Putamen (tissue), 1 donor: ENCODE data around the gene TRIM9.

ENCODE experiments used
- DNase-seq: peaks from one replicate; pipeline ENCODE4 v3.0.0-alpha.2; 2016; ENCODE audit warnings: low spot score

TRIM9 gene

GRCh38 chr14:51093371-51094281 is 1.3 kb downstream of the TRIM9 start:
- peak; percentile 67 for DNase-seq

- DNase-seq = no peak
Observed at GRCh38 chr14:51092965-51093364, 1.9 kb downstream of the TRIM9 start.

GRCh38 chr14:51089278-51089677 is 5.6 kb downstream of the TRIM9 start:
- DNase-seq = no peak

- DNase-seq = no peak
Observed at GRCh38 chr14:51087031-51087441, 7.9 kb downstream of the TRIM9 start.

GRCh38 chr14:51086044-51086443 is 8.9 kb downstream of the TRIM9 start:
- DNase-seq = no peak

- no peak for DNase-seq
Observed at GRCh38 chr14:51084962-51085361, 9.9 kb downstream of the TRIM9 start.

- no peak for DNase-seq
Observed at GRCh38 chr14:51084507-51084906, 10.4 kb downstream of the TRIM9 start.

GRCh38 chr14:51082349-51082748 is 12.6 kb downstream of the TRIM9 start:
- no peak for DNase-seq

GRCh38 chr14:51081712-51082111 is 13.2 kb downstream of the TRIM9 start:
- no peak for DNase-seq

GRCh38 chr14:51081209-51081608 is 13.7 kb downstream of the TRIM9 start:
- no peak for DNase-seq

- DNase-seq = no peak
Observed at GRCh38 chr14:51080645-51081044, 14.3 kb downstream of the TRIM9 start.

GRCh38 chr14:51079489-51079888 is 15.4 kb downstream of the TRIM9 start:
- DNase-seq = no peak

GRCh38 chr14:51079085-51079484 is 15.8 kb downstream of the TRIM9 start:
- DNase-seq = no peak

- DNase-seq = peak; percentile 65
Observed at GRCh38 chr14:51074701-51075385, 20.1 kb downstream of the TRIM9 start.

GRCh38 chr14:51073731-51074130 is 21.2 kb downstream of the TRIM9 start:
- DNase-seq = no peak

- DNase-seq = no peak
Observed at GRCh38 chr14:51072976-51073375, 21.9 kb downstream of the TRIM9 start.

- no peak for DNase-seq
Observed at GRCh38 chr14:51071857-51072256, 23.0 kb downstream of the TRIM9 start.

- no peak for DNase-seq
Observed at GRCh38 chr14:51070726-51071125, 24.2 kb downstream of the TRIM9 start.

GRCh38 chr14:51069055-51069454 is 25.9 kb downstream of the TRIM9 start:
- no peak for DNase-seq

- DNase-seq = no peak
Observed at GRCh38 chr14:51068268-51068667, 26.6 kb downstream of the TRIM9 start.

- DNase-seq = no peak
Observed at GRCh38 chr14:51067295-51067694, 27.6 kb downstream of the TRIM9 start.

- DNase-seq = no peak
Observed at GRCh38 chr14:51066576-51066975, 28.3 kb downstream of the TRIM9 start.

- no peak for DNase-seq
Observed at GRCh38 chr14:51059032-51059431, 35.9 kb downstream of the TRIM9 start.
